ENCODE data around the gene NNMT. TPM values are rescaled to one million over a fixed set of nuclear protein-coding genes. Genes with fewer than 3 reads are reported as not detected.

Gene NNMT
- total RNA-seq, 1 experiment from 2014 or later = not detected

DNA sequence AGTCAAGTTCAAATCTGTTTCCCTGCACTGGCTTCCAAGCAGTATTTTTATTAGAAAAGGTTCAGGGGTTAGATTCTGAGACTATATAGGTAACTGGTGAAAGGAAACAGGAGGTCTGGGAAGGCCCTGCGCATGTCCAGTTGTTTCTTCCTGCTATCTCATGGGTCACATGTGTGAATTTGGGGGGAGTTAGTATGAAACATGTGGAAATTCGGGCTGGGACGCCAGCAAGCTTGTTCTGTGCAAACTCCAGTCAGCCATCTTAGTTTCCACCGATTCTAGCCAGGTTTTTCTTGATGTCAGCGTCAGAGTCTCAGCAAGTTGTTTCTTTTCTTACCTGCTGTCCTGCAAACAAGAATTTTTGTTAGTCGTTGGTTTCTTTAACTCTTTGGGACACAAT, 46.8 kb downstream of the NNMT start:
- Histone ChIP-seq H3K23ac (ENCODE audit: insufficient read length, low read depth, low read length) (no peak overlapping the region), H3K79me1 (ENCODE audit: insufficient read depth, low read depth, low read length, poor library complexity, severe bottlenecking) (no peaks in the 10 kb centered on the region), H2BK5ac (ENCODE audit: insufficient read length, low read length) (no peak overlapping the region), H4K8ac (replicated peaks; ENCODE audit: insufficient read length, low read depth, low read length) (no peak overlapping the region), H4K20me1 (ENCODE audit: control insufficient read depth, insufficient read depth, insufficient read length) (no peaks in the 10 kb centered on the region), H3K9me3 (ENCODE audit: control insufficient read depth, low read depth, low read length) (no peaks in the 10 kb centered on the region), H2BK20ac (ENCODE audit: low read depth, low read length, poor library complexity, severe bottlenecking) (no peak overlapping the region), H2AK5ac (ENCODE audit: insufficient read length, low read length) (no peak overlapping the region), H3K56ac (ENCODE audit: insufficient read length, low read depth, low read length) (no peak overlapping the region), H3K23me2 (ENCODE audit: insufficient read length, low read depth, low read length, poor library complexity, severe bottlenecking) (no peaks in the 10 kb centered on the region), H3K4me1 (ENCODE audit: insufficient read depth, low read length) (peaks cover 4% of the 10 kb centered on the region; the same call in 1 of the 2 replicates), H3K9ac (ENCODE audit: extremely low read depth, insufficient read length, low read length) (no peak overlapping the region), H2BK12ac (ENCODE audit: insufficient read length, low read depth, low read length) (no peak overlapping the region), H3K79me2 (ENCODE audit: insufficient read depth, low read length) (no peaks in the 10 kb centered on the region), H4K91ac (ENCODE audit: insufficient read length, low read depth, low read length) (no peak overlapping the region), H3T11ph (ENCODE audit: low read length) (no peak overlapping the region), H3K4ac (ENCODE audit: low read depth, low read length) (no peak overlapping the region), H2BK15ac (ENCODE audit: low read depth, low read length) (no peak overlapping the region), H4K5ac (ENCODE audit: insufficient read length, low read depth, low read length) (no peak overlapping the region), H2BK120ac (ENCODE audit: low read depth, low read length, poor library complexity, severe bottlenecking) (no peak overlapping the region), H3K27me3 (ENCODE audit: insufficient read depth, low read length) (no peaks in the 10 kb centered on the region), H2AFZ (ENCODE audit: low read length) (no peak overlapping the region), H3K4me2 (ENCODE audit: insufficient read depth, insufficient read length, low read length) (no peak overlapping the region), H3K14ac (ENCODE audit: insufficient read depth, low read length) (no peak overlapping the region), H3K18ac (ENCODE audit: insufficient read length, low read depth, low read length) (no peak overlapping the region), H3K27ac (ENCODE audit: insufficient read length, low read depth, low read length) (no peak overlapping the region)
- Mint-ChIP-seq H3K9me3 (peaks cover 16 to 17% of the 10 kb centered on the region in 2 experiments), H3K4me1 (peaks cover 4 to 5% of the 10 kb centered on the region in 2 experiments; a peak in 3 of 4 replicates), H3K36me3 (ENCODE audit: insufficient read depth in 1 of 3, low read depth in 3 of 3) (peaks cover 3 to 17% (median 4%) of the 10 kb centered on the region in 3 experiments; a peak in 6 of 7 replicates), H3K27me3 (ENCODE audit: low read depth) (peaks cover 4% of the 10 kb centered on the region; the same call in 1 of the 2 replicates), H3K4me3 (no peak overlapping the region), H3K27ac (no peak overlapping the region)
- no peak for DNase-seq
- WGBS (ENCODE audit: extremely low coverage, insufficient read length, low lambda C conversion rate) = no CpG with 5 or more reads among the region's 6 CpGs
- TF ChIP-seq, protein P1, sequence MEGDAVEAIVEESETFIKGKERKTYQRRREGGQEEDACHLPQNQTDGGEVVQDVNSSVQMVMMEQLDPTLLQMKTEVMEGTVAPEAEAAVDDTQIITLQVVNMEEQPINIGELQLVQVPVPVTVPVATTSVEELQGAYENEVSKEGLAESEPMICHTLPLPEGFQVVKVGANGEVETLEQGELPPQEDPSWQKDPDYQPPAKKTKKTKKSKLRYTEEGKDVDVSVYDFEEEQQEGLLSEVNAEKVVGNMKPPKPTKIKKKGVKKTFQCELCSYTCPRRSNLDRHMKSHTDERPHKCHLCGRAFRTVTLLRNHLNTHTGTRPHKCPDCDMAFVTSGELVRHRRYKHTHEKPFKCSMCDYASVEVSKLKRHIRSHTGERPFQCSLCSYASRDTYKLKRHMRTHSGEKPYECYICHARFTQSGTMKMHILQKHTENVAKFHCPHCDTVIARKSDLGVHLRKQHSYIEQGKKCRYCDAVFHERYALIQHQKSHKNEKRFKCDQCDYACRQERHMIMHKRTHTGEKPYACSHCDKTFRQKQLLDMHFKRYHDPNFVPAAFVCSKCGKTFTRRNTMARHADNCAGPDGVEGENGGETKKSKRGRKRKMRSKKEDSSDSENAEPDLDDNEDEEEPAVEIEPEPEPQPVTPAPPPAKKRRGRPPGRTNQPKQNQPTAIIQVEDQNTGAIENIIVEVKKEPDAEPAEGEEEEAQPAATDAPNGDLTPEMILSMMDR (conservative IDR thresholded peaks at IDR 0.05) = no peak
